ENCODE measurements around the gene CHMP4B.

DNA sequence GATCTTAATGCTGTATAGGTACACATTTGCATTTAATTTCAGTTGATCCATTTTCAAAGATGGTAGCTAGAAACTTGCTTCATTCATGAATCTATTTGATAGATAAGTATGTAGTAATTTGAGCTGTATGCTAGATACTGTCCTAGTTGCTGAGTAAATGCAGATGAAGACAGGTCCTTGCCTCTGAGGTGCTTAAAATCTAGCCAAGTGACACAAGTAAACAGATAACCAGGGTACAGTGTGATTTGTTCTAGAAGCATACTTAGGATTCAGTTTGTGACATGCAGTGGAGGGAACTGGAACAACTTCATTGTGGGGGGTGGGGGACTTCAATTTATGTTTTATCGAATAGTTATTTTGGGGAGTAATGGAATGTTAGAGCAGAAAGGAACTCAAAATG is 9.2 kb downstream of the CHMP4B start:
- TF ChIP-seq, protein P1, sequence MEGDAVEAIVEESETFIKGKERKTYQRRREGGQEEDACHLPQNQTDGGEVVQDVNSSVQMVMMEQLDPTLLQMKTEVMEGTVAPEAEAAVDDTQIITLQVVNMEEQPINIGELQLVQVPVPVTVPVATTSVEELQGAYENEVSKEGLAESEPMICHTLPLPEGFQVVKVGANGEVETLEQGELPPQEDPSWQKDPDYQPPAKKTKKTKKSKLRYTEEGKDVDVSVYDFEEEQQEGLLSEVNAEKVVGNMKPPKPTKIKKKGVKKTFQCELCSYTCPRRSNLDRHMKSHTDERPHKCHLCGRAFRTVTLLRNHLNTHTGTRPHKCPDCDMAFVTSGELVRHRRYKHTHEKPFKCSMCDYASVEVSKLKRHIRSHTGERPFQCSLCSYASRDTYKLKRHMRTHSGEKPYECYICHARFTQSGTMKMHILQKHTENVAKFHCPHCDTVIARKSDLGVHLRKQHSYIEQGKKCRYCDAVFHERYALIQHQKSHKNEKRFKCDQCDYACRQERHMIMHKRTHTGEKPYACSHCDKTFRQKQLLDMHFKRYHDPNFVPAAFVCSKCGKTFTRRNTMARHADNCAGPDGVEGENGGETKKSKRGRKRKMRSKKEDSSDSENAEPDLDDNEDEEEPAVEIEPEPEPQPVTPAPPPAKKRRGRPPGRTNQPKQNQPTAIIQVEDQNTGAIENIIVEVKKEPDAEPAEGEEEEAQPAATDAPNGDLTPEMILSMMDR (IDR thresholded peaks at IDR 0.05) = no peak
- TF ChIP-seq, protein P2, sequence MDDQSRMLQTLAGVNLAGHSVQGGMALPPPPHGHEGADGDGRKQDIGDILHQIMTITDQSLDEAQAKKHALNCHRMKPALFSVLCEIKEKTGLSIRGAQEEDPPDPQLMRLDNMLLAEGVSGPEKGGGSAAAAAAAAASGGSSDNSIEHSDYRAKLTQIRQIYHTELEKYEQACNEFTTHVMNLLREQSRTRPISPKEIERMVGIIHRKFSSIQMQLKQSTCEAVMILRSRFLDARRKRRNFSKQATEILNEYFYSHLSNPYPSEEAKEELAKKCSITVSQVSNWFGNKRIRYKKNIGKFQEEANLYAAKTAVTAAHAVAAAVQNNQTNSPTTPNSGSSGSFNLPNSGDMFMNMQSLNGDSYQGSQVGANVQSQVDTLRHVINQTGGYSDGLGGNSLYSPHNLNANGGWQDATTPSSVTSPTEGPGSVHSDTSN (IDR thresholded peaks at IDR 0.05) = no peak
- TF ChIP-seq EZH2phosphoT487 (IDR thresholded peaks at IDR 0.05; ENCODE audit: borderline replicate concordance, low read depth) (no peak), RAD21 (IDR thresholded peaks at IDR 0.05; ENCODE audit: low read length) (no peak), POLR2AphosphoS5 (IDR thresholded peaks at IDR 0.05; ENCODE audit: low read depth, low read length) (no peak)
- TF ChIP-seq, protein P3, sequence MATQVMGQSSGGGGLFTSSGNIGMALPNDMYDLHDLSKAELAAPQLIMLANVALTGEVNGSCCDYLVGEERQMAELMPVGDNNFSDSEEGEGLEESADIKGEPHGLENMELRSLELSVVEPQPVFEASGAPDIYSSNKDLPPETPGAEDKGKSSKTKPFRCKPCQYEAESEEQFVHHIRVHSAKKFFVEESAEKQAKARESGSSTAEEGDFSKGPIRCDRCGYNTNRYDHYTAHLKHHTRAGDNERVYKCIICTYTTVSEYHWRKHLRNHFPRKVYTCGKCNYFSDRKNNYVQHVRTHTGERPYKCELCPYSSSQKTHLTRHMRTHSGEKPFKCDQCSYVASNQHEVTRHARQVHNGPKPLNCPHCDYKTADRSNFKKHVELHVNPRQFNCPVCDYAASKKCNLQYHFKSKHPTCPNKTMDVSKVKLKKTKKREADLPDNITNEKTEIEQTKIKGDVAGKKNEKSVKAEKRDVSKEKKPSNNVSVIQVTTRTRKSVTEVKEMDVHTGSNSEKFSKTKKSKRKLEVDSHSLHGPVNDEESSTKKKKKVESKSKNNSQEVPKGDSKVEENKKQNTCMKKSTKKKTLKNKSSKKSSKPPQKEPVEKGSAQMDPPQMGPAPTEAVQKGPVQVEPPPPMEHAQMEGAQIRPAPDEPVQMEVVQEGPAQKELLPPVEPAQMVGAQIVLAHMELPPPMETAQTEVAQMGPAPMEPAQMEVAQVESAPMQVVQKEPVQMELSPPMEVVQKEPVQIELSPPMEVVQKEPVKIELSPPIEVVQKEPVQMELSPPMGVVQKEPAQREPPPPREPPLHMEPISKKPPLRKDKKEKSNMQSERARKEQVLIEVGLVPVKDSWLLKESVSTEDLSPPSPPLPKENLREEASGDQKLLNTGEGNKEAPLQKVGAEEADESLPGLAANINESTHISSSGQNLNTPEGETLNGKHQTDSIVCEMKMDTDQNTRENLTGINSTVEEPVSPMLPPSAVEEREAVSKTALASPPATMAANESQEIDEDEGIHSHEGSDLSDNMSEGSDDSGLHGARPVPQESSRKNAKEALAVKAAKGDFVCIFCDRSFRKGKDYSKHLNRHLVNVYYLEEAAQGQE (IDR thresholded peaks at IDR 0.05; ENCODE audit: low read depth, low read length) = no peak

Data from SK-N-SH (cell line).